HEK293 (cell line): ENCODE data around the gene NT5C2.

Experiments used
- GLI4 ChIP-seq: fragments of 450-650 bp; formaldehyde crosslinking; IDR thresholded peaks from 2 replicates; pipeline ENCODE4 v1.5.1; 2016; ENCODE audit warnings: missing biosample characterization, missing genetic modification characterization
- SCRT1 ChIP-seq: fragments of 450-650 bp; formaldehyde crosslinking; IDR thresholded peaks from 2 replicates; pipeline ENCODE4 v1.5.1; 2016; ENCODE audit warnings: missing biosample characterization, missing genetic modification characterization, borderline replicate concordance
- ZNF184 ChIP-seq: fragments of 450-650 bp; IDR thresholded peaks from 2 replicates; pipeline ENCODE4 v1.5.1; 2018; ENCODE audit warnings: missing biosample characterization, mild to moderate bottlenecking, missing genetic modification characterization
- TF ChIP-seq, protein P1 (sequence below): fragments of 450-650 bp; formaldehyde crosslinking; IDR thresholded peaks from 2 replicates; pipeline ENCODE4 v1.5.1; 2016; ENCODE audit warnings: missing biosample characterization, missing genetic modification characterization
- TF ChIP-seq, protein P2 (sequence below): fragments of 450-650 bp; formaldehyde crosslinking; IDR thresholded peaks from 2 replicates; pipeline ENCODE4 v1.5.1; 2016; ENCODE audit warnings: missing biosample characterization, missing genetic modification characterization

DNA sequence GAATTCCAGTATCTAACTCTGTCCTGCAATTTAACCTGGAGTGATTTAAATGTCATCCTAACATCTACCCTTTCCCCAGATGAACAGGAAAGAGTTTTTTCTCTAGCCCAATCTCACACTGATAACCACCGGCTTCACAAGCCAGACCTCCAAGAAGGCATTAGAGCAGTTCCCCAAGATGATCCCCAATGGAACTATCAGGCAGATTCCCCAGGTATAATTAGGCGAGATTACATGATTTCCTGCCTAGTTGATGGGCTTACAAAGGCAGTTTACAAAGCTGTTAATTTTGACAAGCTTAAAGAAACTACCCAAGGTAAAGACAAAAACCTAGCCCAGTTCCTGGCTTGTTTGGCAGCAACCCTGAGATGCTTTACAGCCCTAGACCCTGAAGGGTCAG lies 14.1 kb upstream of the NT5C2 start:
- TF ChIP-seq GLI4 (tag by site-specific recombination) (no peak), ZNF184 (tag by site-specific recombination) (no peak), SCRT1 (tag by site-specific recombination) (no peak)
- TF ChIP-seq, protein P1, sequence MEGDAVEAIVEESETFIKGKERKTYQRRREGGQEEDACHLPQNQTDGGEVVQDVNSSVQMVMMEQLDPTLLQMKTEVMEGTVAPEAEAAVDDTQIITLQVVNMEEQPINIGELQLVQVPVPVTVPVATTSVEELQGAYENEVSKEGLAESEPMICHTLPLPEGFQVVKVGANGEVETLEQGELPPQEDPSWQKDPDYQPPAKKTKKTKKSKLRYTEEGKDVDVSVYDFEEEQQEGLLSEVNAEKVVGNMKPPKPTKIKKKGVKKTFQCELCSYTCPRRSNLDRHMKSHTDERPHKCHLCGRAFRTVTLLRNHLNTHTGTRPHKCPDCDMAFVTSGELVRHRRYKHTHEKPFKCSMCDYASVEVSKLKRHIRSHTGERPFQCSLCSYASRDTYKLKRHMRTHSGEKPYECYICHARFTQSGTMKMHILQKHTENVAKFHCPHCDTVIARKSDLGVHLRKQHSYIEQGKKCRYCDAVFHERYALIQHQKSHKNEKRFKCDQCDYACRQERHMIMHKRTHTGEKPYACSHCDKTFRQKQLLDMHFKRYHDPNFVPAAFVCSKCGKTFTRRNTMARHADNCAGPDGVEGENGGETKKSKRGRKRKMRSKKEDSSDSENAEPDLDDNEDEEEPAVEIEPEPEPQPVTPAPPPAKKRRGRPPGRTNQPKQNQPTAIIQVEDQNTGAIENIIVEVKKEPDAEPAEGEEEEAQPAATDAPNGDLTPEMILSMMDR (tag by site-specific recombination): no peak
- TF ChIP-seq, protein P2, sequence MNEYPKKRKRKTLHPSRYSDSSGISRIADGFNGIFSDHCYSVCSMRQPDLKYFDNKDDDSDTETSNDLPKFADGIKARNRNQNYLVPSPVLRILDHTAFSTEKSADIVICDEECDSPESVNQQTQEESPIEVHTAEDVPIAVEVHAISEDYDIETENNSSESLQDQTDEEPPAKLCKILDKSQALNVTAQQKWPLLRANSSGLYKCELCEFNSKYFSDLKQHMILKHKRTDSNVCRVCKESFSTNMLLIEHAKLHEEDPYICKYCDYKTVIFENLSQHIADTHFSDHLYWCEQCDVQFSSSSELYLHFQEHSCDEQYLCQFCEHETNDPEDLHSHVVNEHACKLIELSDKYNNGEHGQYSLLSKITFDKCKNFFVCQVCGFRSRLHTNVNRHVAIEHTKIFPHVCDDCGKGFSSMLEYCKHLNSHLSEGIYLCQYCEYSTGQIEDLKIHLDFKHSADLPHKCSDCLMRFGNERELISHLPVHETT (tag by site-specific recombination): no peak
